Activated CD4-positive, alpha-beta T cell treated with anti-CD3 and anti-CD28 coated beads for 24 hours (primary cell): Measurements from ENCODE around the gene CNN2.
A peak's percentile ranks its signal among the peaks of the same experiment; 100 is the strongest.

ENCODE experiments used
- DNase-seq, 2 donors: peaks; one replicate each; pipeline ENCODE4 v3.0.0-alpha.2; 2020; ENCODE audit warnings: low read depth in 2 of 2

The CNN2 gene

DNA sequence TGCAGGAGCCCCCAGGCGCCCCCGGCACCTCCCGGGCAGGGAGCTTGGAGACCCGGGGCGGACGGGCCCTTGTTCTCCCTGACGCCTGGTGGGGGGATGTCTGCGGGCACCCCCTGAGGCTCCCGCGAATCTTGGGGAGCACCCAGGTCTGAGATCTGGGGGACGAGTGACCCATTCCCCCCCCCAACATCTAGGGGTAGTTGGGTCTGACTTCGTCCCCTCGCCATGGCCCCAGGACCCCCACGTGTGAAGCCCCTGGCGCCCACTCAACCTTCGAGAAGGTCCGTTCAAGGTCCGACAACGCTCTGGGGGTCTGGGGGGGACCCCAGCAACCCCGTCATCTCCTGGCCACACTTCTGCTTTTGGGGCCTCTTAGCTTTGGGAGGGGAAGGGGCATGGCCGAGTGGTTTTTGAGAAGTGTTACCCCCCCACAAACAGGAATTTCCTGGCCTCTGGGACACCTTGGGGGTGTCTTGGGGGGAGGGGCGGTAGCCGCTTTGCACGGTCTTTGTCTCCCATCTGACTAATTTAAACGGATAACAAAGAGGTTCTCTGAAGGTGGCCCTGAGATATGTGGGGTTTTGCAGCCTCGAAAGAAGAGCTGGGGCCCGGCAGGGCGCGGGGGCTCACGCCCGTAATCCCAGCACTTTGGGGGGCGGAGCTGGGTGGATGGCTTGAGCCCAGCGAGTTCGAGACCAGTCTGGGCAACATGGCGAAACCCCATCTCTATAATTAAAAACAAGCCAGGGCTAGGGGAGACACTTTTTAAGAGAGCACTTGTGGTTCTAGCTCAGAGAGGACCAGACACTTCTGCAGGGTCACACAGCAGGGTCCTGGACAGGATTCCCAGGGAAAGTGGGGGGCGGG lies 608 bp downstream of the CNN2 start:
- no peak for DNase-seq

DNA sequence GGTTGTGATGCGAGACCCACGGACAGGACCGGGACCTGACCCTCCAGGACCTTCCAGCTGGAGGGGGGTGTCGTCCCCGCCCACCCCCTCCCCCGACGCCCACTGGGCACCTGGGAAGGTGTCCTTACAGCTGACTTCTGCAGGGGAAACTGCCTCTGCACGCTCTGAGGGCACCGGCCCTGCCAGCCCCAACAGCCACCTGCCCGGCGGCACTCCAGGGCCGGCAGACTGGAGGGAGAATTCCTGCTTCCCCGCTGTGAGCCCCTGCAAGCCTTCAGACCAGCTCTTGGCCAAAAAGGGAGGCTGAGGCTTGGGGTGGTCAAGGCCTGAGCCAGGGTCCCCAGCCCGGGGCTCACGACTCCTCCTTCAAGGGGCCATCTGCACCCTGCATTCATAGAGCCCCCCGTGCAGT lies 1.2 kb downstream of the CNN2 start:
- no peak for DNase-seq

DNA sequence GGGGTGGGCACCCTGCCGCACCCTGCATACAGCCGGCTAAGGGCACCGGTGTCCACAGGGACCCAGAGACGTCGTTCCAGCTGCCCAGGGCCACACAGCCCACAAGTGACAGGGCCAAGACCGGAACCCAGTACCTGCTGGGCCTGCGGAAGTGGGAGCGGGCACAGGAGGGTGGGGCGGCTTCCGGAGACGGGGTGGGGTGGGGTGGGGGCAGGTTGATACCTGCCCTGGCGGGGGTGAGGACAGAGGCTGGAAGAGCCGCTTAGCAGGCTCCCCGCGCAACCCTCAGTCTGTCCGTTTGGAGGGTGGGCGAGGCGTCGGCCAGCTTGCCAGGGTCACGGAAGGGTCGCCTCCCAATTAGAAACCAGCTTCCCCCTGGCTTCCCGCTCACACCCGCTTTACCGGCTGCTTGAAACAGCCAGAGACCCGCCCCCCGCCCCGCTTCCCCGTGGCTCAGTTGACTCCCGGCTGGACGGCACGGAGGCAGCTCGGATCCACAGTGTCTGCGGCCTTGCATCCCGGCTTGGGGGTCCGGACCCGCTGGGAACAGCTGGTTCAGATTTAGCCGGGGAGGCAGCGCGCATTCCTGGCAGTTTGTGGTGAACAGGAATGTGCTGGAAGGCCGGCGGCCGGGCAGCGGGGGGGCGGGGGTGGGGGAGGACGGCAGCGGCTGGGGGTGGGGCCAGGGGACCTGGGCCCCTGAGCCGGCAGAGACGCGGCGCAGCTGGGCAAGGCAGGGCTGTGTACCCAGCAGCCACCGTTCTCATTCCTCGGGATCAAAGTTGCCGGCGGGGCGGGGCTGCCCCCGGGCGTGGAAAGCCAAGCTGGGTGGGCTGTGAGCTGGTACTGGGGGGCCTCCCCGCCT lies 1.9 kb downstream of the CNN2 start:
- no peak for DNase-seq

DNA sequence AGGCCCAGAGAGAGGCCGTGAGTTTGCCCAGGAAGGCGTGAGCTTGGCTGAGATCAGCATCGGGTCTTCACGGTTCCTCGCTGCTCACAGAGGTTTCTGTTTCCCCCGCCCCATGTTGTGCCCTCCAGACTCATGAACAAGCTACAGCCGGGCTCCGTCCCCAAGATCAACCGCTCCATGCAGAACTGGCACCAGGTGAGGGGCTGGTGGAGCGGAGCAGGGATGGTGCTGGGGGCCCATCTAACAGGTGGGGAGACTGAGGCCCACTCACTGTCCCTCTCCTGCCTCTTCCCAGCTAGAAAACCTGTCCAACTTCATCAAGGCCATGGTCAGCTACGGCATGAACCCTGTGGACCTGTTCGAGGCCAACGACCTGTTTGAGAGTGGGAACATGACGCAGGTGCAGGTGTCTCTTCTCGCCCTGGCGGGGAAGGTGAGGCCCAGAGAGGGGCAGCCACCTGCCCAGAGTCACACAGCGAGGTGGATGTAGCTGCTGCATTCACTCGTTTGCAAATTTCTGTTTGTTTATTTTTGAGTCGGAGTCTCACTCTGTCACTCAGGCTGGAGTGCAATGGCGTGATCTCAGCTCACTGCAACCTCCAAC lies 6.0 kb downstream of the CNN2 start:
- DNase-seq: no peak

DNA sequence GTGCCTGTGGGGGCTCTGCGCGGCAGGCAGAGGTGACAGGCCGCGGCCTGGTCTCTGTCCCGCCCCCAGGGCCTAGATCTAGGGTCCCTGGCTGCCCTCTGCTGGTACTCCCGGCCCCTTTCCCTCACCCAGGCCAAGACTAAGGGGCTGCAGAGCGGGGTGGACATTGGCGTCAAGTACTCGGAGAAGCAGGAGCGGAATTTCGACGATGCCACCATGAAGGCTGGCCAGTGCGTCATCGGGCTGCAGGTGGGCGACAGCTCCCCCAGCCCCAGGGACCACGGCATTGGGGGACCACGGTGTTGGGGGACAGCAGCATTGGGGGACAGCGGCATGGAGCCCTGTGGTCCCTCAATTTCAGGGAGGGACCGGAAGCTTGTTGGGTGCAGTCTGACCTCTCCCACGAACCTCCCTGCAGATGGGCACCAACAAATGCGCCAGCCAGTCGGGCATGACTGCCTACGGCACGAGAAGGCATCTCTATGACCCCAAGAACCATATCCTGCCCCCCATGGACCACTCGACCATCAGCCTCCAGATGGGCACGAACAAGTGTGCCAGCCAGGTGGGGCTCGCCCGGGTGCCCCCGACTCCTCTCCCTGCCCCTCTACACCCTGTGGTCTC lies 9.7 kb downstream of the CNN2 start:
- DNase-seq: no peak

DNA sequence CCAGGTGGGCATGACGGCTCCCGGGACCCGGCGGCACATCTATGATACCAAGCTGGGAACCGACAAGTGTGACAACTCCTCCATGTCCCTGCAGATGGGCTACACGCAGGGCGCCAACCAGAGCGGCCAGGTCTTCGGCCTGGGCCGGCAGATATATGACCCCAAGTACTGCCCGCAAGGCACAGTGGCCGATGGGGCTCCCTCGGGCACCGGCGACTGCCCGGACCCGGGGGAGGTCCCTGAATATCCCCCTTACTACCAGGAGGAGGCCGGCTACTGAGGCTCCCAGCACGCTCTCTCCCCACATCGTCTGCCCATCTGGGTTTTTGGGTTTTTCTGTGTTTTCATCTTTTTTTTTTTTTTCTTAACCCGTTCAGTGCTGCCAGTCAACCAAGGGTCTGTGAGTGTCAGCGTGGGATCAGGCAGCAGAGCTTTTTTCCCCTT lies 11.2 kb downstream of the CNN2 start:
- no peak for DNase-seq

DNA sequence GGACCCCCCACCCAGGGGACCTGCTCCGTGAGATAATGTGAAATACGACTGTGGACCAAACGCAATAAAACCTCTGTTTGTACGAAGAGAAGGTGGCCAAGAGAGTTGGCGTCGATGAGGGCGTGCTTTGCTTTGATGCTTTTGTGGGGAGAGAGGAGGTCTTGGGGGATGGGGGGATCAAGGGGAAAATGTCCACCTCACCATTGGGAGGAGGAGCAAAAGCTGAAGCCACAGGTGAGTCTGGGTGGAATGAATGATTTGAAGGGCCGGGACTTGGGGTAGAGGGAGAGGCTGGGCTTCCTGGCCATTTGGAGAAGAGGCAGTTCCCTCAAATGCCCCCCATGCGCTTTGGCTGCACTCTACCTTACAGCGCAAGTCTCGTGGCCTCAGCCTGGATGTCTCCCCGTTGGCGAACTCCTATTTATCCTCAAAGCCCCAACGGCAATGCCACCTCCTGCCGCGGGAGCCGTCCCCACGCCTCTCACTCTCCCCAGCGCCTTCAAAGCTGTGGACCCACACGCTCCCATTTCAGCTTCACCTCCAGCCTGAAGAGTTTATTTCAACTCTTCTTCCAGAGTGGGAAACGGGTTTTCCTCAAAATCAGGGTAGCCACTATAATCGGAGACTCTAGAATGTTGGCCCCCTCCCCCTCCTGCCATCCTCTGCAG lies 12.7 kb downstream of the CNN2 start:
- DNase-seq: no peak

DNA sequence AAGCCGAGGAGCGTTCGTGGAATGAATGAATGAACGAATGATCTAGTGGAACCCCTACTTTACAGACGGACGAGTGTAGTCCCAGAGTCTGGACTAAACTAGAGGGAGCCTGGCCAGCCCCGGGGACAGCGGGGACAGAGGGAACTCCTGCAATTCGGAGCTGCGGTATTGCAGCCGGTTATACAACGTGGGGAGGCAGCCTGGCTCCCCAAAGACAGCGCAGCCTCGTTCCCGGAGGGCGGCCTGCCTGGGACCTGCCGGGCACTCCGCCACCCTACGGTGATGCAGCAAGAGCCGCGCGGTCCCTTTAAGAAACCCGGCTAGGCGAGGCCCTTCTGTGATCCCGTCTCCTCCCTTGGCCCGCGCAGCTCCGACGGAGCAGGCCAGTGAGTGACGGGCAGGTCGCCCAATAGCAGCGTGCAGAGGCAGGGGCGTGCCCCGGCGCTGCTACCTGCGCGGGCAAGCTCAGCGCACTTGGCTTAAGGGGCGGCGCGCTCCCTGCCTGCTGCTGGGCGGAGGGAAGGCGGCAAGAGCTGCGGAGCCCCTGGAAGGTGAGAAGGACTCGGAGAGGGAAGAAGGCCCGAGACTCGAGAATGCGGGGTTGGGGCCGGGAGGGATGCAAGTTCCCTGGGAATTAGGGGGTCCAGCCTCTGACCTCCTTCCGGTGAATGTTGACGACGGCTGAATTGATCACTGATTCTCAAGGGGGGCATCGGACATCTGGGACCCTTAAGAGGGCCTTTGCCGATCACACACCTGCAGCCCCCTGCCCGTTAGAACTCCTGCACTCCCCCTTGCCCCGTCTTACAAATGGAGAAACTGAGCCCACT lies 13.5 kb downstream of the CNN2 start, which contains the start of gene ABCA7:
Gene ABCA7 (plus strand): TSS at position 462 of the 830 bp plus-strand sequence. CDS start 1,255 bp downstream, outside the sequence.
- peak; percentile 100 for DNase-seq

DNA sequence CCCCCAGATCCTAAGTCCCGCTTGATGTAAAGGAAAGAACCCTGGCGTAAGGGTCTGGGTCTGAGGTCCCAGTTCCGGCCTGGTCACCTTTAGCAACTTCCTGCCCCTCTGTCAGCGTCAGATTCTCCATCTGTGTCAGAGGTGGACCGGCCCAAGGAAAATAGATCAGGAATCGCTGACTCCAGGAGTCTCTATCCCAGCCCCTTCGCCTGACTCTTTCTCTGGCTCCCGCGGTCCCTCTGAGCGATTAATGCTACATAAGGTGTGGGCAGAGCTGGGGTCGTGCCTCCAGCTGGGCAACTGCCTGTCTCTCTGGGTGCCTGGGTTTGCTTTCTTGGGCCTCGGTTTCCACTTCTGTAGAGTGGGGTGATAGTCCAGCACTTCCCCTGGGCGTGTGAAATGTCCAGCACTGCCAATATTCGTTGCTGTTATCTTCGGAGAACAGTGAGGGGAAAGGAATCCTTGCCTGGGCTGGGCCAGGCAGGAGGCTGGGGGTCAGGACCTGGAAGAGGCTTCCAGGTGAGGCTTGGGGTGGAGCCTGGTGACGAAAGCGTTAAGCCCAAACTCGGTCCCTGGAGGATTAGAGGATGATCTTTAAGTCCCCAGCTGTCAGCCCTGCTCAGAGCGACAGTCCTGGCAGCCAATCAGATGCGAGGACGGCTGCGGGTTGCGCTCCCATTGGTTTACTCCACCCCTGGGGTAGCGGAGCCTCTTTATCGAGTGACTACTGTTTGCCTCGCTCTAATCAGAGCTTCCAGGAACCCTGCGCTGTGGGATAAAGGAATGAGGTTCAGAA lies 14.3 kb downstream of the CNN2 start:
- DNase-seq: peak; percentile 84 to 89

DNA sequence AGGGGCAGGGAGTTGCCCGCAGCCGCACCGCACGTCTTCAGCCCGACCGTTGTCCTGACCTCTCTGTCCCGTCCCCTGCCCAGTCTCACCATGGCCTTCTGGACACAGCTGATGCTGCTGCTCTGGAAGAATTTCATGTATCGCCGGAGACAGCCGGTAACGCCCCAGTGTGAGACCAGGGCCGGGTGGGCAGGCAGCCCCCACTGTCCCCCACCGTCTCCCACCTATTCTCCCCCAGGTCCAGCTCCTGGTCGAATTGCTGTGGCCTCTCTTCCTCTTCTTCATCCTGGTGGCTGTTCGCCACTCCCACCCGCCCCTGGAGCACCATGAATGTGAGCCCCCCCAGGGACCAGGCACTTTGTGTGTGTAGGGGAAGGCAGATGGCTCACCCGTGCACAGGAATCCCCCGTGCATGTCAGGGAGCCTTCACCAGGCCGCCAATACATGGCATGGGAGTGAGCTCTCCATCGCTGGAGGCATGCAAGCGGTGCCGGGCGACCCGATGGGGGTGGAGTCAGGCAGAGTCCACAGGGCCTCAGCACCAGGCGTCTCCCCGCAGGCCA lies 14.9 kb downstream of the CNN2 start:
- no peak for DNase-seq

DNA sequence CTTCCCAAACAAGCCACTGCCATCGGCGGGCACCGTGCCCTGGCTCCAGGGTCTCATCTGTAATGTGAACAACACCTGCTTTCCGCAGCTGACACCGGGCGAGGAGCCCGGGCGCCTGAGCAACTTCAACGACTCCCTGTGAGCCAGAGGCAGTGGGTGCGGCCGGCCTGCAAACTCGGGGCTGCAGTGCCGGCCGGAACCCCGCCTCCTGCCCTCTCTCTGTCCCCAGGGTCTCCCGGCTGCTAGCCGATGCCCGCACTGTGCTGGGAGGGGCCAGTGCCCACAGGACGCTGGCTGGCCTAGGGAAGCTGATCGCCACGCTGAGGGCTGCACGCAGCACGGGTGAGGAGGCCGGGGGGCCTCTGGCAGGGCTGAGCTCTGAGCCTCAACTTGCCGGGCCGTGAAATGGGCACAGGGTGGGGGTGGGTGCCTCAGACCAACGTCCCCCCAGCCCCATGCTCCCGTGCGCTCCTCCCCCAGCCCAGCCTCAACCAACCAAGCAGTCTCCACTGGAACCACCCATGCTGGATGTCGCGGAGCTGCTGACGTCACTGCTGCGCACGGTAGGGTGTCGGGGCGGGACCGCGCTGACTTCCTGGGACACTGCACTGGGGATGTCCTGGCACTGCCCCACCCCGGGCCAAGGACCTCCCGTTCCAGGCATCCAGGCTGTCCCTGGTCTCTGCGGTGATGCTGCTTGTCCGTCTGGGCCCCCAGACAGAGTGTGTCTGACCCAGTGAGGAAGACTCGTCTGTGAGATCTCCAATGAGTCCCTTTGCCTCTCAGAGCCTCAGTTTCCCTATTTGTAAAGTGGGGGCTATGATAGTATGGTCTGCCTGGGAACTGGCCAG lies 15.7 kb downstream of the CNN2 start:
- DNase-seq: no peak

DNA sequence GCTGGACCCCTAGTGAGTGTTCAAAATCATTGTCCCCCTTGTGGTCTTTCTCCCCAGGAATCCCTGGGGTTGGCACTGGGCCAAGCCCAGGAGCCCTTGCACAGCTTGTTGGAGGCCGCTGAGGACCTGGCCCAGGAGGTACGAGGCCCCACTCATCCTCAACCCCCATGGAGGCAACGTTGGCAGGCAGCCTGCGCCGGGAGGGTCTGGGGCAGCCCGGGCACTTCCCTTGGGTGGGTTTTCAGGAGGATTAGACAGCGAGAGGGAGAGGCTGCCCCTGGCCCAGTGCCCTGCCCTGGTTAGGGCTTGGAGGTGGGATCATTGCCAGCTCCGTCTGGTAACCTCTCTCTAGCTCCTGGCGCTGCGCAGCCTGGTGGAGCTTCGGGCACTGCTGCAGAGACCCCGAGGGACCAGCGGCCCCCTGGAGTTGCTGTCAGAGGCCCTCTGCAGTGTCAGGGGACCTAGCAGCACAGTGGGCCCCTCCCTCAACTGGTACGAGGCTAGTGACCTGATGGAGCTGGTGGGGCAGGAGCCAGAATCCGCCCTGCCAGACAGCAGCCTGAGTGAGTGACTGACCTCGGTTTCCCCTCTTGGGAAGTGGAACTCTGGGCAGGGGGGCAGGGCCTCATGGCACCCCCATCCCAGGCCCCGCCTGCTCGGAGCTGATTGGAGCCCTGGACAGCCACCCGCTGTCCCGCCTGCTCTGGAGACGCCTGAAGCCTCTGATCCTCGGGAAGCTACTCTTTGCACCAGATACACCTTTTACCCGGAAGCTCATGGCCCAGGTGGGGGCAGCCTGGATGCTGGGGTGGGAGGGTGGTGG lies 16.5 kb downstream of the CNN2 start:
- no peak for DNase-seq

DNA sequence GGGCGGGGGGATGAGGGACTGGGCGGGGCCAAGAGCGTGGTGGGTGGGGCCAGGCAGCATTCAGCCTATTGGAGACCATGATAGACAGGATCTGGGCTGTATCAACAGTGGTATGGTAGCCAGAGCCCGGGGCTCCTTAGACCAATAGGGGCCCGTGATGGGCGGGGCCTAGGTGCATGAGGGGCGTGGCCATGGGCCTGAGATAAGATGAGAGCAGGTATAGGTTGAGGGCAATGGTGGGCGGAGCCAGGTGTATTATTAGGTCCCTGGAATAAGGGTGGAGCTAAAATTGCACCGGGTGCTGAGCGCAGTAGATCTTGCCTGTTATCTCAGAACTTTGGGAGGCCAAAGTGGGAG lies 18.8 kb downstream of the CNN2 start:
- DNase-seq: no peak

DNA sequence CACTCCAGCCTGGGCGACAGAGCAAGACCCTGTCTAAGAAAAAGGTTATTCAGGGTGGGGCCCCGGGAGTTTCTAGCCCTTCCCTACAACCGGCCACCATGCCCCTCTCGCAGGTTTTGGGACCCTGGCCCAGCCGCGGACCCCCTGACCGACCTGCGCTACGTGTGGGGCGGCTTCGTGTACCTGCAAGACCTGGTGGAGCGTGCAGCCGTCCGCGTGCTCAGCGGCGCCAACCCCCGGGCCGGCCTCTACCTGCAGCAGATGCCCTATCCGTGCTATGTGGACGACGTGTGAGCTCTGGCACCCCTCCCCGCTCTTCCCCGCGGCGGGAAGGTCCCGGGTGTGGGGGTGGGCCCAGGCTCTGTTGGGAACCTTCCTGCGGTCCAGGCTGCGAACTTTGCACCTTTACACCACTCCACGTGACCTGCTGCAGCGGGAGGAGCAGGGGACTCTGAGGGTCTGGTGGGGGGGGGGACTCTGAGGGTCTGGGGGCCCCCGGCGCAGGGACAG lies 19.8 kb downstream of the CNN2 start:
- DNase-seq: no peak

DNA sequence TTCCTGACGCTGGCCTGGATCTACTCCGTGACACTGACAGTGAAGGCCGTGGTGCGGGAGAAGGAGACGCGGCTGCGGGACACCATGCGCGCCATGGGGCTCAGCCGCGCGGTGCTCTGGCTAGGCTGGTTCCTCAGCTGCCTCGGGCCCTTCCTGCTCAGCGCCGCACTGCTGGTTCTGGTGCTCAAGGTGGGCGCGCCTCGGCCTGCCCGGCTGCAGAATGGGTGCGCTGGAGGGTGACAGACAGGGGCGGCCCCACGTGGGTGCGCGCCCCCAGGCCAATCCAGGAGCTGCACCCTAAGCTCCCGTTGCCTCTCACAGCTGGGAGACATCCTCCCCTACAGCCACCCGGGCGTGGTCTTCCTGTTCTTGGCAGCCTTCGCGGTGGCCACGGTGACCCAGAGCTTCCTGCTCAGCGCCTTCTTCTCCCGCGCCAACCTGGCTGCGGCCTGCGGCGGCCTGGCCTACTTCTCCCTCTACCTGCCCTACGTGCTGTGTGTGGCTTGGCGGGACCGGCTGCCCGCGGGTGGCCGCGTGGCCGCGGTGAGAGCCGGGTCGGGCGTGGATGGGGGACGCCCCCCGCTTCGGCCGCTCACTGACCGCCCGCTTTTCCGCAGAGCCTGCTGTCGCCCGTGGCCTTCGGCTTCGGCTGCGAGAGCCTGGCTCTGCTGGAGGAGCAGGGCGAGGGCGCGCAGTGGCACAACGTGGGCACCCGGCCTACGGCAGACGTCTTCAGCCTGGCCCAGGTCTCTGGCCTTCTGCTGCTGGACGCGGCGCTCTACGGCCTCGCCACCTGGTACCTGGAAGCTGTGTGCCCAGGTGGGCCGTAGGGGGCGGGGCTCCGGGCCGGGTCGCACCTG lies 20.7 kb downstream of the CNN2 start:
- no peak for DNase-seq

DNA sequence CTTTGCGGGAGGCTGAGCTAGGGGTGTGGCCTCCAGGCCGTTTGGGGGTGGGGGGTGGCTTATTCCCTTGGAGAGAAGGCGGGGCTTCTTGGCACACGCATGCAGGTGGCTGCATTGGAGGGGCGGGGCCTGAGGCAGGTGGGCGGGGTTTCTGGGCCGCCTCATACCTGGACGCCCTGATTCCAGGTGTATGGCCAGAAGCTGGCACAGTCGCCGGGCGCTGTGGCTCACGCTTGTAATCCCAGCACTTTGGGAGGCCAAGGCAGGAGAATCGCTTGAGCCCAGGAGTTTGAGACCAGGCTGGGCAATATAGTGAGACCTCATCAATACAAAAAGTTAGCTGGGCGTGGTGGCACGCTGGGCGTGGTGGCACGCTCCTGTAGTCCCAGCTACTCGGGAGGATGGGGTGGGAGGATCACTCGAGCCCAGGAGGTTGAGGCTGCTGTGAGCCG lies 21.3 kb downstream of the CNN2 start:
- DNase-seq: no peak
